ENCODE data around the gene PHACTR1. TPM values are rescaled to one million over a fixed set of nuclear protein-coding genes. Genes with fewer than 3 reads are reported as not detected.

PHACTR1 gene
- total and polyA plus RNA-seq, 2 of the 4 experiments (the other 2 are of a cell fraction) = not detected

DNA sequence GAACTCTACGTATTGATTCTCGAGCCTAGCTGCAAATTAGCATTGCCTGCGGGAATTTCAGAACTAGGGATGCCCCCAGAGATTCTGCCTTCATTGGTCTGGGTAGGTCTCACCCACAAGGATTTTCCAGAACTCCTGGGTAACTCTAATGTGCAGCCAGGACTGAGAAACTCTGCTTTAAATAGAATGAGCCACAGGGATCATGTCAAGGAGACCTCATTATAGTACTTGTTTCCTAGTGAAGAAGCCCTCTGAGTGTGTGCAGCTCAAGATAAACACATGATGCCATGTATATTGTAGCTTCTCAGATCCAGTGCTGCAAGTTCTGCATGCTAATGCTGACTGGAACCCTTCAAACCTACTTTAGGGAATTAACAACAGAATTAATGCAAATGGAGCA, 179.2 kb downstream of the PHACTR1 start:
- Histone ChIP-seq H3K27ac (ENCODE audit: insufficient read depth, low read length) (no peak overlapping the region), H3K56ac (ENCODE audit: extremely low read depth, insufficient read depth, low read length) (no peak overlapping the region), H3K4me3 (ENCODE audit: insufficient read depth, low read depth, low read length) (no peak overlapping the region), H3K36me3 (ENCODE audit: control insufficient read depth, insufficient read depth, low read length) (no peaks in the 10 kb centered on the region), H3K9me1 (ENCODE audit: insufficient read depth, low read length) (no peaks in the 10 kb centered on the region), H3K4me1 (ENCODE audit: control insufficient read depth, insufficient read depth, low read length) (no peaks in the 10 kb centered on the region), H3K23ac (ENCODE audit: low read depth, low read length) (no peak overlapping the region), H3K79me1 (ENCODE audit: low read depth in 1 of 2, low read length in 2 of 2) (no peaks in the 10 kb centered on the region), H2AK9ac (replicated peaks; ENCODE audit: low read depth, low read length, poor library complexity) (no peak overlapping the region), H3K27me3 (ENCODE audit: control insufficient read depth, insufficient read depth, low read length) (no peaks in the 10 kb centered on the region), H2BK120ac (ENCODE audit: low read depth, low read length) (no peak overlapping the region), H3K9ac (ENCODE audit: low read depth, low read length) (no peak overlapping the region), H4K5ac (ENCODE audit: low read depth, low read length) (no peak overlapping the region), H2AFZ (replicated peaks; ENCODE audit: low read length, poor library complexity) (no peak overlapping the region), H3K14ac (replicated peaks; ENCODE audit: low read depth, low read length) (no peak overlapping the region), H3K4me2 (ENCODE audit: low read depth, low read length) (no peak overlapping the region), H2BK15ac (ENCODE audit: low read depth, low read length) (no peak overlapping the region), H2BK5ac (ENCODE audit: low read depth, low read length, poor library complexity, severe bottlenecking) (no peak overlapping the region), H4K8ac (ENCODE audit: low read depth in 2 of 2, low read length in 2 of 2) (no peak overlapping the region), H3K4ac (ENCODE audit: low read depth, low read length) (no peak overlapping the region), H4K91ac (ENCODE audit: insufficient read depth, low read depth, low read length) (no peak overlapping the region), H4K20me1 (ENCODE audit: insufficient read depth, low read length) (no peaks in the 10 kb centered on the region), H3K9me3 (ENCODE audit: control insufficient read depth, insufficient read depth, low read length) (no peaks in the 10 kb centered on the region; the same call in 1 of the 2 replicates), H2BK20ac (ENCODE audit: low read depth, low read length) (no peak overlapping the region), H2AK5ac (ENCODE audit: low read depth, low read length) (no peak overlapping the region), H3K18ac (ENCODE audit: low read depth, low read length) (no peak overlapping the region)
- ChIA-PET CTCF (interaction anchor here (0.6 to 1.3 kb wide), 2 partner anchors 29 to 344 kb away, joined by 4 to 5 read pairs; no protein-coding TSS in a partner anchor), POLR2A (ENCODE audit: unreplicated experiment) (no interaction called here)
- in situ Hi-C loops (cut with MboI; ENCODE audit: low sequenced_read_pairs) = loop anchor here (25.0 kb wide), 2 partner anchors 258 to 1333 kb away; no protein-coding TSS in a partner anchor
- TF ChIP-seq RCOR1 (IDR thresholded peaks at IDR 0.05; ENCODE audit: insufficient replicate concordance, low read length) (no peak), CEBPB (IDR thresholded peaks at IDR 0.05; ENCODE audit: low read depth, low read length) (no peak), RFX5 (IDR thresholded peaks at IDR 0.05; ENCODE audit: low read depth, low read length) (no peak), CHD1 (IDR thresholded peaks at IDR 0.05; ENCODE audit: low read depth, low read length) (no peak), FOS (IDR thresholded peaks at IDR 0.05; ENCODE audit: low read depth, low read length) (no peak), NFE2L2 (IDR thresholded peaks at IDR 0.05; ENCODE audit: low read depth, low read length) (no peak), MXI1 (IDR thresholded peaks at IDR 0.05; ENCODE audit: borderline replicate concordance, low read depth, low read length) (no peak), POLR2A (IDR thresholded peaks at IDR 0.05; ENCODE audit: low read depth, low read length) (no peak), MAZ (IDR thresholded peaks at IDR 0.05; ENCODE audit: borderline replicate concordance, low read depth, low read length) (no peak), RAD21 (IDR thresholded peaks at IDR 0.05; ENCODE audit: low read length) (no peak)
- TF ChIP-seq, protein P1, sequence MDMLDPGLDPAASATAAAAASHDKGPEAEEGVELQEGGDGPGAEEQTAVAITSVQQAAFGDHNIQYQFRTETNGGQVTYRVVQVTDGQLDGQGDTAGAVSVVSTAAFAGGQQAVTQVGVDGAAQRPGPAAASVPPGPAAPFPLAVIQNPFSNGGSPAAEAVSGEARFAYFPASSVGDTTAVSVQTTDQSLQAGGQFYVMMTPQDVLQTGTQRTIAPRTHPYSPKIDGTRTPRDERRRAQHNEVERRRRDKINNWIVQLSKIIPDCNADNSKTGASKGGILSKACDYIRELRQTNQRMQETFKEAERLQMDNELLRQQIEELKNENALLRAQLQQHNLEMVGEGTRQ (IDR thresholded peaks at IDR 0.05; ENCODE audit: low read depth, low read length) = no peak
- no TSS peak for BruUV-seq (replicated peaks)
- dilution Hi-C loops (cut with HindIII; ENCODE audit: low sequenced_read_pairs, unreplicated experiment) = no loop called here
- DNase-seq (no peak), ATAC-seq (ENCODE audit: low read depth) (no peak)
- 61% methylated on average over 2 of the region's 3 CpGs; no CpG with 5 or more reads in 1 of the 2 experiments for WGBS, 2 experiments (ENCODE audit: extremely low coverage in 2 of 2, insufficient read length in 1 of 2)
- intact Hi-C loops (cut with micrococcal nuclease) = loop anchor here (2.0 to 10.0 kb wide), 3 partner anchors 257 to 1241 kb away; partner anchors contain the start of gene EDN1
